Progenitor cell of endocrine pancreas (in vitro differentiated cells): ENCODE results near the gene TMEM158. TPM values are rescaled to one million over a fixed set of nuclear protein-coding genes. Genes with fewer than 3 reads are reported as not detected.

Experiments
- DNase-seq: peaks from one replicate; pipeline ENCODE4 v3.0.0; 2021; ENCODE audit warnings: low spot score; ENCODE audit not compliant: unreplicated experiment
- H3K27ac Mint-ChIP-seq: 2 replicates; pipeline ENCODE4 v1.8.0; 2021; ENCODE audit warnings: mild to moderate bottlenecking, moderate library complexity, mixed read lengths
- H3K27me3 Mint-ChIP-seq: 2 replicates; pipeline ENCODE4 v1.8.0; 2021; ENCODE audit warnings: mixed read lengths
- H3K36me3 Mint-ChIP-seq: 2 replicates; pipeline ENCODE4 v1.8.0; 2022; ENCODE audit warnings: mixed read lengths; ENCODE audit not compliant: insufficient read depth
- H3K4me1 Mint-ChIP-seq: 2 replicates; pipeline ENCODE4 v1.8.0; 2021; ENCODE audit warnings: low read depth, mixed read lengths
- H3K4me3 Mint-ChIP-seq: 2 replicates; pipeline ENCODE4 v1.8.0; 2021; ENCODE audit warnings: low read depth, mild to moderate bottlenecking, moderate library complexity, mixed read lengths
- H3K9me3 Mint-ChIP-seq: 2 replicates; pipeline ENCODE4 v1.8.0; 2021; ENCODE audit warnings: low read depth, mixed read lengths
- total RNA-seq: library from RNA; stranded (reverse); gene quantifications from 2 replicates; pipeline ENCODE4 v1.2.1, GENCODE V29; 2021
- TF ChIP-seq, protein P1 (sequence below): fragments of 200-600 bp; sonication (generic); IDR thresholded peaks from one replicate; pipeline ENCODE4 v1.5.0; 2021; ENCODE audit warnings: antibody characterized with exemption, mild to moderate bottlenecking; ENCODE audit not compliant: unreplicated experiment

The TMEM158 gene
- total RNA-seq, 1 donor from 2014 or later, result 4.9 TPM

DNA sequence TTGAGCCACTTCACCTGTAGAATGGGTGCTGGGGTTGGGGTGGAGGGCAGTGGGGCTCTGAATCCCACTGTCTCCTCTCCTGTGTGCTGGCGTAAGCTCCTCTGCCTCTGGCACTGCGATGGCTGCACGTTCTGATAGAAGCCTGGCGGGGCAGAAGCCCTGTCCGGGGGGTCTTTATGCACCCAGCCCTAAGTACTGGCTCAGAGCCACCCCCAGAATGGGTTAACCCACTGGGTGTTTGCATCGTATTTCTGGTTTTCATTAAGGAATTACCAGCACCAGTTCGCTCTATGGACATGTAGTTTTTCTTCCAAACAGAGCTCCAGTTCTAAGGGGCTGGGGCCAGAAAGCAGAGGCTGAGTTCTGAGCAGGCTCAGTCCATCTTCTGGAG lies 42.2 kb downstream of the TMEM158 start:
- Mint-ChIP-seq H3K27me3 (peaks cover 33% of the 10 kb centered on the region), H3K36me3 (no peaks in the 10 kb centered on the region), H3K9me3 (no peaks in the 10 kb centered on the region), H3K4me1 (peaks cover 9% of the 10 kb centered on the region), H3K27ac (no peak overlapping the region), H3K4me3 (no peak overlapping the region)
- no peak for DNase-seq
- TF ChIP-seq, protein P1, sequence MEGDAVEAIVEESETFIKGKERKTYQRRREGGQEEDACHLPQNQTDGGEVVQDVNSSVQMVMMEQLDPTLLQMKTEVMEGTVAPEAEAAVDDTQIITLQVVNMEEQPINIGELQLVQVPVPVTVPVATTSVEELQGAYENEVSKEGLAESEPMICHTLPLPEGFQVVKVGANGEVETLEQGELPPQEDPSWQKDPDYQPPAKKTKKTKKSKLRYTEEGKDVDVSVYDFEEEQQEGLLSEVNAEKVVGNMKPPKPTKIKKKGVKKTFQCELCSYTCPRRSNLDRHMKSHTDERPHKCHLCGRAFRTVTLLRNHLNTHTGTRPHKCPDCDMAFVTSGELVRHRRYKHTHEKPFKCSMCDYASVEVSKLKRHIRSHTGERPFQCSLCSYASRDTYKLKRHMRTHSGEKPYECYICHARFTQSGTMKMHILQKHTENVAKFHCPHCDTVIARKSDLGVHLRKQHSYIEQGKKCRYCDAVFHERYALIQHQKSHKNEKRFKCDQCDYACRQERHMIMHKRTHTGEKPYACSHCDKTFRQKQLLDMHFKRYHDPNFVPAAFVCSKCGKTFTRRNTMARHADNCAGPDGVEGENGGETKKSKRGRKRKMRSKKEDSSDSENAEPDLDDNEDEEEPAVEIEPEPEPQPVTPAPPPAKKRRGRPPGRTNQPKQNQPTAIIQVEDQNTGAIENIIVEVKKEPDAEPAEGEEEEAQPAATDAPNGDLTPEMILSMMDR, result no peak

DNA sequence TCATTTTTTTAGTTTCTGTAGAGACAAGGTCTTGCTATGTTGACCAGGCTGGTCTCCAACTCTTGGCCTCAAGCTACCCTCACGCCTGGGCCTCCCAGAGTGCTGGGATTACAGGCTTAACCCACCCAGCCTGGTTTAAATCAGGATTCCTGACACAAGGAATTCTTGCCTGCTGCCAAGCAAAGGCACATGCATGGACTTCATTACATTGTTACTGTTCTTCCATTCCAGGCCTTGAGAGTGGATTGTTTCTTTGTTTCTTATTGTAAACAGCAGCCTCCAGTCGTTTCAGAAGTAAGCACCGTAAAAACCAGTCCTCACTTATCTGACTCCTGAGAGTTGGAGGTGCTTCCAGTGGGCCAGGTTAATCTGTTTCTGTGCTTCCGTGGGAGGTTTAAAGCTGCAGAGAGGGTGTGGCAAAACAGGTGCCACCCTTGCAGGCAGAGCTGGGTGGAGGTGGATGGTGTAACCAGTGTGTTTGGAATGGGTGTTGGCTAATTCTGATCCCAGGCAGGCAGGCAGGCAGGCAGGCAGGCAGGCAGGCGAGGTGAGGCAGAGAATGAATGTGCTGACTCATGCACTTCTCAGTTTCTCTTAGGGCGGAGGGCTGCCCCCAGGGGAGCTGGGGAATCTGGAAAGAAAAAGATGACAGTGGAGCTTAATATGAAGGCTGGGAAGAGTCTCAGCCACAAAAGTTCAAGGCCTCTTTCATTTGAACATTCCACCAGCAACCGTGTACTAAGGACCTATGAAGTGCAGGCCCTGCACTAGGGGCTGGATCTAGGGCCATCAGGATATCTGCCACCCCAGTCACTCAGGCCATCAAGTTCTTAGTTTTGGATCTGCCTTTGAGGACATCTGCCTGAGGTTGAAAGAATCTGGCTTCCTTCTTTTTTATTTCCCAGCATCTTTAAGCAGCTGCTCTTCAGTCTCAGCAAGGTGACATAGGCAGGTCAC lies 42.9 kb downstream of the TMEM158 start:
- H3K36me3 Mint-ChIP-seq, result no peaks in the 10 kb centered on the region
- peaks cover 33% of the 10 kb centered on the region for H3K27me3 Mint-ChIP-seq
- DNase-seq, result no peak
- peak overlapping the region; percentile 84 for H3K27ac Mint-ChIP-seq
- TF ChIP-seq, protein P1, result no peak
- H3K4me3 Mint-ChIP-seq, result no peak overlapping the region
- no peaks in the 10 kb centered on the region for H3K9me3 Mint-ChIP-seq
- peaks cover 9% of the 10 kb centered on the region for H3K4me1 Mint-ChIP-seq

DNA sequence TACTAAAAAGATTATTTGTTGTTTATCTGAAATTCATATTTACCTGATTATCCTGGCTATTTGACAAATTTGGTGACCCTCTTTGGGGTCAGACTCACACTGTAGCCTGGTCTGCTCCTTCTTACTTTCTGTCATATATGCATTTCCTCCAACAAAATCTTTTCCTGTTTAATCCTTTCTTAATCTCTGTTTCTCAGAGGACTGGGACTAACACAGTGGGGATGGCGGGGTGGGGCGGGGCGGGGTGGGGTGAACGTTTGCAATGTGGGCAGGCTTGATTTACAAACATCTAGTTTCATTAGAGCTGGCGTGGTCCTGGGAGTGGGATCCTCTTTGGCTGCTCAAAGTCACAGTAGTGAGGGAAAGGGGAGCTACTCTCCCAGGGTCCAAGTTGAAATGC lies 44.6 kb downstream of the TMEM158 start:
- DNase-seq, result no peak
- H3K4me3 Mint-ChIP-seq, result no peak overlapping the region
- TF ChIP-seq, protein P1, result no peak
- H3K9me3 Mint-ChIP-seq, result no peaks in the 10 kb centered on the region
- no peaks in the 10 kb centered on the region for H3K36me3 Mint-ChIP-seq
- H3K27me3 Mint-ChIP-seq, result peaks cover 25% of the 10 kb centered on the region
- no peak overlapping the region for H3K27ac Mint-ChIP-seq
- H3K4me1 Mint-ChIP-seq, result peaks cover 11% of the 10 kb centered on the region

GRCh38 chr3:45180899-45181298 lies 45.2 kb downstream of the TMEM158 start:
- no peak overlapping the region for H3K4me3 Mint-ChIP-seq
- H3K36me3 Mint-ChIP-seq, result no peaks in the 10 kb centered on the region
- TF ChIP-seq, protein P1, result no peak
- DNase-seq, result no peak
- H3K27me3 Mint-ChIP-seq, result peaks cover 23% of the 10 kb centered on the region
- H3K9me3 Mint-ChIP-seq, result no peaks in the 10 kb centered on the region
- H3K27ac Mint-ChIP-seq, result no peak overlapping the region
- H3K4me1 Mint-ChIP-seq, result peaks cover 11% of the 10 kb centered on the region

DNA sequence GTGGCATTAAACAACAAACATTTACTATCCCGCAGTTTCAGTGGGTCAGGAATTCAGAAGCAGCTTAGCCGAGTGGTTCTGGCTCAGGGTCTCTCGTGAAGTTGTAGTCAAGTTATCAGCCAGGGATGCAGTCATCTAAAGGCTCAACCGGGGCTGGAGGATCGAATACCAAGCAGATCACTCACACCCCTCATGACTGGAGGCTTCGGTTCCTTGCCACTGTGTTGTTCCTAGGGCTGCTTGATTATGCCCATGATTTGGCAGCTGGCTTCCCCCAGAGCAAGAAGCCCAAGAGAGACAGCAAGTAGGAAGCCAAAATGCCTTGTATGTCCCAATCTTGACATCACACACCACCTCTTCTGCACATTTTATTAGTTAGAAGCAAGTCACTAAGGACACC lies 46.0 kb downstream of the TMEM158 start:
- TF ChIP-seq, protein P1, result no peak
- DNase-seq, result no peak
- peaks cover 17% of the 10 kb centered on the region for H3K27me3 Mint-ChIP-seq

More for the DNA sequence above, 46.0 kb downstream of the TMEM158 start:
- peaks cover 11% of the 10 kb centered on the region for H3K4me1 Mint-ChIP-seq
- H3K9me3 Mint-ChIP-seq, result no peaks in the 10 kb centered on the region
- H3K4me3 Mint-ChIP-seq, result no peak overlapping the region
- no peak overlapping the region for H3K27ac Mint-ChIP-seq
- H3K36me3 Mint-ChIP-seq, result no peaks in the 10 kb centered on the region
